GM19455 (cell line): ENCODE results near the gene CCND2.

Experiments
- ATAC-seq: cut with Tn5 transposase; IDR thresholded peaks from one replicate; pipeline ENCODE4 v1.9.1; 2021; ENCODE audit not compliant: unreplicated experiment

Gene CCND2

DNA sequence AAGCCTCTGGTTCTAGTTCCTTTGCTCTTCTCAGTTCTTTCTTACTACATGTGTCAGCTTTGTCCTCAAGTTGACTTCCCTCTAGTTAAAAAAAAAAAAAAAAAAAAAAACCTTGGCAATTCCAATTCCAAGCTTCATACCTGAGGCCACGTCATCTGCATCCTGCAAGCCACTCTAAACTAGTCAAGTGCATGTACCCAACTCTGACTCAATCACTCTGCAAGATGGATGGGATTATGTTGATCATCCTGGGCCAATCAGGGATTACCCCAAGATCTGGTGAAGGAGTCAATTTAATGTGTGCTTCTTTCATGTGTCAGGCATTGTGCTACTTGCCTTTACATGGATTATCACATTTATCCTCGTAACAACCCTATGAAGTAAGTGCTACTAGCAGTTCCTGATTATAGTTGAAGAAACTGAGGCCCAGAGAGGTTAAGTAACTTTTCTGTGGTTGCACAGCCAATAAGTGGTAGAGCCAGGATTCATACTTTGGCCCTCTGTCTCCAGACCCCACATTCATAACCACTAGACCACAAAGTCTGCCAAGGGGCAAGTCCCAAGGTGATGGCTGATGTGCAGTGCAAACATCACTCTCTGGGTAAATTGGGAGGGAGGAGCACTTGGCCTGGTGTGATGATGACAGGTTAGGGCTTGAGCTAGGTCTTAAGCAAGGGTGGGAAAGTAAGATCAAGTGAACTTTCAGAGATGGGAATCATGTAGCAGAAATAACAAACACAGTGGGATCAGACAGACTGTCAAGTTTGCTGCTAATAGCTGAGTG, 17.3 kb upstream of the CCND2 start:
- ATAC-seq, result no peak

DNA sequence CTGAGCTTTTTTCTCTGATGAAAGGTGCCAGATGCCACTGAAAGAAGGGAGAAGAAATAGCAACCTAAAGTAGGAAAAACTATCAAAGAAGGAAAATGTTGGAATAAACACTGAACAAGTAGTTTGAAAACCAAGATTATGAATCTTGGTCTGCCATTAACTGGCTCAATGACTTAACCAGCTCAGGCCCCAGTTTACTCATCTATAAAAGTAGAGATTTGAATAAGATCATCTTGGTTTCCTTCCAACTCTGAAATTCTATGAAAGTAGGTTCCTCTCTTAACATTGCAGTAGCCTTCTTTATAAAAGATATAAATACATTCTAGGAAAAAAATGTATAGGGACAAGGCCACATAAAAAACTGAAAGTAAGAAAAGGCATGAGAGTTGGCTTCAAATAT, 16.1 kb upstream of the CCND2 start:
- ATAC-seq, result no peak

DNA sequence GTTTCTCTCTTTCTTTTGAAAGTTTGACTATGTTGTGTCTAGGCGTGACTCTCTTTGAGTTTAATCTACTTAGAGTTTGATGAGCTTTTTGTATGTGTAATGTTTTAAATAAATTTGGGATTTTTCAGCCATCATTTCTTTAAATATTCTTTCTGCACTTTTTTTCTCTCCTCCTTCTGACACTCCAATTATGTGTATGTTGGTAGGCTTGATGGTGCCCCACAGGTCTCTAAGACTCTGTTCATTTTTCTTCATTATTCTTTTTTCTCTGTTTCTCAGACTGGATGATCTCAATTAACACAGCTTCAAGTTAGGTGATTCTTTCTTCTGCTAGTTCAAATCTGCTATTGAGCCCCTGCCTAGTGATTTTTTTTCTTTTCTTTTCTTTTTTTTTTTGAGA, 14.5 kb upstream of the CCND2 start:
- no peak for ATAC-seq

DNA sequence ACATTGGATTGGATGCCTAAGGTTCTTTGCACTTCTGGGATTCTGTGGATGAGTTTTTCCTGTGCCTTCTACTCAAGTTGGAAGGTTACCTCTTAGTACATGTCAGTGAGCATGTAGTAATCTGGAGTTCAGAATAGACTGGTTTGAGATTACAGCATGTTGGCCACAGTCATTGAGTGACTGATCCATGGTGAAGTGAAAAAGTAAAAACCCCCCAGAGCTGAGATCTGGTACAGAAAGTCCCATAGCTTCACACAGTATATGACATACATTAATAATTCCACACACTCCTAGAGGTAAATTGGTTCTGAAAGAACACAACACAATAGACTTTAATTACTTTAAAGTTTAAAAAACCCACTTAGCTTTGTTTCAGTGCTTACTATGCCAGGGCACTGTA, 11.9 kb upstream of the CCND2 start:
- ATAC-seq, result no peak

DNA sequence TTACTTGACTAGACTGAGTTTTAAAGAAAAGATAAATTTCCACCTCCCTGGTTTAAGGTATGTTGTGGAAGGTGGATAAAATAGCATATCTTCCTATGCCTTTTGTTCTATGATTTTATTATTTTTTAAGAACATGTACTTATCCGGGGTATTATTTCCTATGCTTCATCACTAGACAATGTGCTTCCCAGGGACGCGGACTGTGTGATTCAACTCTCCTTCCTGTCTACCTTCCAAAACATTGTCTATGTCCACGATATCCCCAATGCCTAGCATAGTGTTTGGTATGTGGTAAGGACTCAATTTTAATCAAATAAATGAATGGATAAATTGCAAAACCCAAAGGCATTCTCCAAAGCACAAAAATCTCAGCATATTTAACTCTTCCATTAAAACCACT, 8.3 kb upstream of the CCND2 start:
- ATAC-seq, result no peak

DNA sequence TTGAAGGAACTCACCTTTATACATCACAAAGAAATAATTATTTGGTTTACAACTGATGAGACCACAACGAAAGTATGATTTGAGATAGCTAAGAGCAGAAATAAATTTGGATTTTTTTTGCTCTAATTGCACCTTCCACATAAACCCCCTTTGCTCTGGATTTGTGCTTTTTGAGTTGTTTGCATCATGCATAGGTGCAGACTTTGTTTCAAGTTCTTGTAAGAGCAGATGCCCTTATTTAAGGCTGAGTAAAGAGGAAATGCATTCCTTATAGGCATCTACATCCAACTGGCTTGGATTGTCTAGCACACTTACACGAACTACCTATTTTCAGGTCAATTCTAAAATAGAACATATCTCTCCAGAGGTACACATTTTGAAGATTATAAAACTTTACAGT, 6.6 kb upstream of the CCND2 start:
- no peak for ATAC-seq

DNA sequence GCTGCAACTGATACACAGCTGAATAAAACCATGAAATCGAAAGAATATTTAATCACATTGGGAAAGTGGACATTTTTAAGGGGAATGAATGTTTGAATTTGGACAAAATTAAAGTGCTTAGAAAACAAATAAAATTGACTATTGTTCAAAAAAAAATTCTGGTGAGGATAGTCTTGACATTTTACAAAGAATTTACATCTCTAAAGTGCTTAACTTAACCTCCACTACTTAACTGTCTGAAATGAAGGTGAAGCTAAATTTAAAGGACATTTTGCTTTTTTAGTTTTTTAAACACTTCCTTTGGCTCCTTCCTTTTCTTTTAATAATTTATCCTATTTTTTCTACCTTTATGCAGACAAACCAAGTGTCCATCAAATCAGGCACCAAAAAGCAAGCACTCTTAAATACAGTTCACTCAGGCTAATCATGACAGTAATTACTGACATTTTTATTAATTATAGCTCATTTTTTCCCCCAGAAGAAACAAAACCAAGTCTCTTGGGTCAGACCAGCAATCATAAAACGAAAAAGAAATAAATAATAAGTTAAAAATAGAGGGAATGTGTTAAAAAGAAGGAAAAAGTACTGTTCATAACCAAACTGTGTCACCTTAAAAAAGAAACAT, 5.7 kb upstream of the CCND2 start:
- ATAC-seq, result no peak

DNA sequence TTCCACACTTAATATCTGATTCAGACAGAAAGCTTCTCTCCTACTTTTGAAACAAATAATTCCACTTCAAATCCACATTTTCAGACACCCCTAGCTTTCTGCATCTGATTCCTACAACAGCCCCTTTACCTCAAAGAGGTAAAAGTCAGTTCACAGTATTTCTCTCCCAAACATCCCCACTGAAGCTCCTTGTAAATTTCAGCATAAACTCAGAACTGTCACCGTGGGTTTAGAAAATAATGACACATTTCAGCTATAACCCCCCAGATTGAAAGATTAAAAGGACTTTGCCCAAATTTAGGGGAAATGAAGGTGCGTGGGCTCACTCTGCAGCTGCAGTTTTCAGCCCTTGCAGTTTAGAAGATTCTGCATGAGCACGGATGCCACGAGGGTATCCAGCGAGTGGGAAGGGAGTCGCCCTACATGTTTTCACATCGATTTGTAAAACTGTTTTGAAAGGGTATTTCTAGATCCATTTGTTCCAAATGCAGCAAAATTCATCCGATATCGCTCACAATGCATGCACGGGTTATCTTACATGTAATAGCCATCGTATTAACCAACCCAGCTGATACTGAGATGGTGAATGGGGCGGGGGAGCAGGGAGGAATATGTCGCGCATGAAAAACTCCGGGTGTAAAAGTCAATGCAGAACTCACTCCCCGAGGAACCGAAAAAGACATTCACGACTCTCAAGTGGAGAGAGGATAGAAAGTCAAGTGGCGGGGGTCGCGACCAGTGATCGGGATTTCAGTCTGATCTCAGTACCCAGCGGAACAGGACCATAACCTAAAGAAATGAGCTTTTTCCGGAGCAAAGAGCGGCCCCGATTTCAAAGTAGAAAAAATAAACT, 5.0 kb upstream of the CCND2 start:
- no peak for ATAC-seq

DNA sequence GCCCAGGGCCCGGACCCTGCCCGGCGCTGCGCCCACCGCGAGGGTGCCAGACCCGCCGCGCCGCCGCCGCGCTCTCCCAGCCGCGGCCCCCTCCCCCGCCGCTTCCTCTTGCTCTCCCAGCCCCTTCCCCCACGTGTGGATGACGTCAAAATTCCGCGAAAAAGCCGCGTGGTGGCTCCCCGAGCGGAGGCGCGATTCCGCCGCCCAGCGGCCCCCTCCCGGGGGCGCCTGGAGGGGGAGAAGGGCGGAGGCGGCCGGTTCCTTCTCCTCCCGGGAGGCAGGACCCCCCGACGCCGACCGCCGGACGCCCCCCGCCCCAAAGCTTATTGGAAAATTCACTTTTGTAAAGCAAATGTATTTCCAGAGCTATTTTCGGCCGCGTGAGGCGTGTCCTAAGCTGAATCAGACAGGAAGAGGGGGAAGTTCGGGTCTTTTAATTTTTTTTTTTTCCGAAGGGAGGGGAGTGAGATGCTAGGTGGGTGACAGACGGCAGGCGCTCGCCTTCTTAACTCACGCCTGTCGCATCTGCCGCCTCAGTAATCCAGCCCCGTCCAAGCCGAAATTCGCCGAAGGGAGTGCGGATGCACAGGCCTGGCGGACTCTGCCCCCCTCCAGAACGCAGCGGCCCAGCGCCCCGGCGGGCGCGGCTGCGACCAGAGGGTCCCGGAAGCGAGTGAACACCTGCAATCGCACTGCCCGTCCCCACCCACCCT, 4.1 kb upstream of the CCND2 start:
- ATAC-seq, result no peak

DNA sequence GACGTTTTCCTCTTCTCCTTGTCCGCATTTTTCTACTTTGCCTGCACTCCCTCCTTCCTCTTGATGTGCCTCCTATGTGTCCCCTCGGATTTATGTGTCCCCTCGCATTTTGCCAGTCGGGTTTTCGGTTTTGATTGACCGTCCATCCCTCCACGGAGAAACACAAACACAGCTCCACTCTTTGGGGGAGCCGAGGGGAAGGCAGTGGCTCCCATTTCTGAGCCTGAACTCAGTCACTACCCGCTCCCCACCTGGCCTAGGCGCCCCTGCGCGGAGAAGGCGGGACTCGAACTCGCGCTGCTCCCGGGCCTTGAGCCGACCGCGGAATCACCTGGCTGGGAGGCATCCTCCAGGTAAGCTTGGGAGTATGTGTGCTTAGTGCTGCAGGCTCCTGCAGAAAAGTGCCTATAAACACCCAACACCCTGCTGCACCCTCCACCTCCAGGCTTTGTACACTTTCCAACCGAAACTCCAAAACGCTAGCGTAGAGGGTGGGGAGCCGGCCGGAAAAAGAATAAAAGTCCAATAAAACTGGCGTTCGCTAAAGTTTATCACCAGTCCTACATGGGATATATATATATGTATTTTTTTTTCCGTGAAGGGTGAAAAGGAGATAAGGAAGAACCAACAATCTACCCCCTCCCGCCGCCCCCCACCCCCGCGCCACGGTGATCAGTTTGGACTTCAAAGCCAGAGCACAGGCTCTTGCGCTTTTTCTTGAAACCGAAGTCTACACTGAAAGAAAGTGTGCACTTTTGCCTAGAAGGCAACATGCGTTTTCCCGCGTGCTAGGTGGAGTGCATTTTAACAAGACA, 3.3 kb upstream of the CCND2 start:
- no peak for ATAC-seq

DNA sequence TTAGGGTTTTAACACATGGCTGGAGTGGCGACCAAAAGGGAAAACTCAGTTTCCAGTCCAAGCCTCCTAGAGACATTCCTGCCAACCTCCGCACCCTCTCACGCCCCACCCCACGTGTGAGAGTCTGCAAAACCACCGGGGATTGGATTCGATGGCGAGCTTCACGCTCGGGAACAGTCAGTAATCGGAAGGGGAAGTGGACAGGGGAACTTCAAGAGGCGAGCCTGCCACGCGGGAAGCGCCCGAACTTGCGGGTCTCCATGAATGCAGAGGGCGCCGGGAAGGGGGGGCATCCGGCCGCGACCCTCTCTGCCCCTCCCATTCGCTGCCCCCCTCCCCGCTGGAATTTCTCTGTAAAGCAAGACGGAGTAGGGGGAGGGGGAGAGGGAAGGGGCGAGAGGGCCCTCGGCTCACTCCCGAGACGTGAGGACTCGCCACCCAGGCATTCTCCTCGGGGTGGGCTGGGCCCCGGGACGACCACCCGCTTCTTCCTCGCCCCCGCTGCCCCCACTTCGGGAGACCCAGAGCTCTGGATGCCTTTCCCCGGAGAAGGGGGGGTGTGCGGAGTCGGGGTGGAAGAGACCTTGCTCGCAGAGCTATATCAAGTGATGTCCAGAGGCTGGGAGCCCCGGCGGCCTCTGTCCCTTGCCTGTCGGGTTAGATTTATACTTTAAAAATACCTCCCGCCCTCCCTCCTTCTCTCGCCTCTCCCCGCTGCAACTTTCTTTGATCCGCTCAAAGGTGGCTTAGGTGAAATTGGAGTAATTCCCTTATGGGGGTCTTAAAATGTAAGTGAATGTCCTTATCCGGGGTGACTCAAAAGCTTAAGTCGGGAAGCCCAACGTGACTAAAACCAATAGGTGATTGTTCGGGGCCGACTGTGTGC, 2.5 kb upstream of the CCND2 start:
- no peak for ATAC-seq

DNA sequence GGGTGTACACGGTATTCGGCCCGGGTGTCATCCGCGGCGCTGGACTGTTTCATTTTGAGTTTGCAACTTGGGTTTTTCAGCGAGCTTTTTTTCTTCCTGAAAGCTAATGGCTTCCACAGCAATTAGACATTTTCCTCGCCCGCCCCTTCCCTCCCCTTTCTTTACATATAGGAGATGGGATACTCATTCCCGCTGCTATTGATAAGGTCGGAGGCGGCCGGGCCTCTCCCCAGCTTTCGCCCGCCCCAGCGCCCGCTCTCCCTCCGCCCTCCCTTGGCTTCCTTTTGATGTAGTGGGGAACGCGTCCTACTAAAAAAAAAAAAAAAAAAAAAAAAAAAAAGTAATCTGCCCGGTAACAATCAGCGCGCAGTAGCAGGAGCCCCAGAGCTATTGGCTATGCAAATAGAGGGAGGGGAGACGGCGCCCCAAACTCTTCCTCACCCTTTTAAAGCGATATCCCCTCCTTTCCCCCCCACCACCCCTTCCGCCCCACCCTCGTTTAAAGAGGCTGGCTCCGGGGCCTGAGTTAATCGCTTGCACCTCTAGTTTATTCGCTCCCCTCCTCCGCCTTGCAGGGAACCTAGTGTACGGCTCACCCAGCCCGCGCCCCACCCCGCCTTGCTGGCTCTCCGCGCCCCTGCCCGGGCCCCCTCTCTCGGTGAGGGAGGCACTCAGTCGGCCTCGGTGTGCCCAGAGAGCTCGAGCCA, 1.7 kb upstream of the CCND2 start:
- ATAC-seq, result peak; percentile 46

DNA sequence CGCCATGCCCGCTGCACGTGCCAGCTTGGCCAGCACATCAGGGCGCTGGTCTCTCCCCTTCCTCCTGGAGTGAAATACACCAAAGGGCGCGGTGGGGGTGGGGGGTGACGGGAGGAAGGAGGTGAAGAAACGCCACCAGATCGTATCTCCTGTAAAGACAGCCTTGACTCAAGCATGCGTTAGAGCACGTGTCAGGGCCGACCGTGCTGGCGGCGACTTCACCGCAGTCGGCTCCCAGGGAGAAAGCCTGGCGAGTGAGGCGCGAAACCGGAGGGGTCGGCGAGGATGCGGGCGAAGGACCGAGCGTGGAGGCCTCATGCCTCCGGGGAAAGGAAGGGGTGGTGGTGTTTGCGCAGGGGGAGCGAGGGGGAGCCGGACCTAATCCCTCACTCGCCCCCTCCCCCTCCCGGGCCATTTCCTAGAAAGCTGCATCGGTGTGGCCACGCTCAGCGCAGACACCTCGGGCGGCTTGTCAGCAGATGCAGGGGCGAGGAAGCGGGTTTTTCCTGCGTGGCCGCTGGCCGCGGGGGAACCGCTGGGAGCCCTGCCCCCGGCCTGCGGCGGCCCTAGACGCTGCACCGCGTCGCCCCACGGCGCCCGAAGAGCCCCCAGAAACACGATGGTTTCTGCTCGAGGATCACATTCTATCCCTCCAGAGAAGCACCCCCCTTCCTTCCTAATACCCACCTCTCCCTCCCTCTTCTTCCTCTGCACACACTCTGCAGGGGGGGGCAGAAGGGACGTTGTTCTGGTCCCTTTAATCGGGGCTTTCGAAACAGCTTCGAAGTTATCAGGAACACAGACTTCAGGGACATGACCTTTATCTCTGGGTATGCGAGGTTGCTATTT, 914 bp upstream of the CCND2 start:
- ATAC-seq, result peak; percentile 1

DNA sequence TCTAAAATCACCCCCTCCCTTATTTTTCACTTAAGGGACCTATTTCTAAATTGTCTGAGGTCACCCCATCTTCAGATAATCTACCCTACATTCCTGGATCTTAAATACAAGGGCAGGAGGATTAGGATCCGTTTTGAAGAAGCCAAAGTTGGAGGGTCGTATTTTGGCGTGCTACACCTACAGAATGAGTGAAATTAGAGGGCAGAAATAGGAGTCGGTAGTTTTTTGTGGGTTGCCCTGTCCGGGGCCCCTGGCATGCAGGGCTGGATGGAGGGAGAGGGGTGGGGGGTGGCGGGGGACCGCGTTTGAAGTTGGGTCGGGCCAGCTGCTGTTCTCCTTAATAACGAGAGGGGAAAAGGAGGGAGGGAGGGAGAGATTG, 300 bp upstream of the CCND2 start:
- ATAC-seq, result no peak

DNA sequence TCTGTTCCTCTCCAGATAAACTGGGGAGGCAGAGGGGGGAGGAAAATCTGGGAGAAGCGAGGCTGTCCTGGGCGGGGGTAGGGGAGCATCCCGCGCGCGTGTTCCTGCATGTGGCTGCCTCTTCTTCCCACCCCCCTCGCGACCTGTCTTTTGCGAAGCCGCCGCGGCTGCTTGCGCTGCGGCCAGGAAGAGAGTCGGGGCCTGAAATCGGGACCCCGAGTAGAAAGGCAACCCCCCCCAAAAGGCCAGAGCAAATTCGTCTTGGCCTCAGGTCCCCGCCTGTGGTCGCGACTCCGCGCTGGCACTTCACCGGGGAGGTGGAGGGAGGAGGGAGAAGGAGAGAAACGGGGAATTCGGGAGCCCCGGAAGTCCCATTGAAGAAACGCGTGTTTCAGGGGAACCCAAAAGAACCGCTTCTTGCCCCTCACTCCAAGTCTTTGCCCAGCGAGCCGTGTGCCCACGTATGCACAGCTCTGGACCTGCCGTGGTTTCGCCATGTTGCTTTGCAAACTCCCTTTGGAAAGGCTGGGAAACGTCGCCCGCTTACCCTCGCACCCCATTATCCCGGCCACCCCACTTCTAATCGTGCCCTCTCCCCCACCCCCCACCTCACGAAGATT, 944 bp downstream of the CCND2 start:
- no peak for ATAC-seq

DNA sequence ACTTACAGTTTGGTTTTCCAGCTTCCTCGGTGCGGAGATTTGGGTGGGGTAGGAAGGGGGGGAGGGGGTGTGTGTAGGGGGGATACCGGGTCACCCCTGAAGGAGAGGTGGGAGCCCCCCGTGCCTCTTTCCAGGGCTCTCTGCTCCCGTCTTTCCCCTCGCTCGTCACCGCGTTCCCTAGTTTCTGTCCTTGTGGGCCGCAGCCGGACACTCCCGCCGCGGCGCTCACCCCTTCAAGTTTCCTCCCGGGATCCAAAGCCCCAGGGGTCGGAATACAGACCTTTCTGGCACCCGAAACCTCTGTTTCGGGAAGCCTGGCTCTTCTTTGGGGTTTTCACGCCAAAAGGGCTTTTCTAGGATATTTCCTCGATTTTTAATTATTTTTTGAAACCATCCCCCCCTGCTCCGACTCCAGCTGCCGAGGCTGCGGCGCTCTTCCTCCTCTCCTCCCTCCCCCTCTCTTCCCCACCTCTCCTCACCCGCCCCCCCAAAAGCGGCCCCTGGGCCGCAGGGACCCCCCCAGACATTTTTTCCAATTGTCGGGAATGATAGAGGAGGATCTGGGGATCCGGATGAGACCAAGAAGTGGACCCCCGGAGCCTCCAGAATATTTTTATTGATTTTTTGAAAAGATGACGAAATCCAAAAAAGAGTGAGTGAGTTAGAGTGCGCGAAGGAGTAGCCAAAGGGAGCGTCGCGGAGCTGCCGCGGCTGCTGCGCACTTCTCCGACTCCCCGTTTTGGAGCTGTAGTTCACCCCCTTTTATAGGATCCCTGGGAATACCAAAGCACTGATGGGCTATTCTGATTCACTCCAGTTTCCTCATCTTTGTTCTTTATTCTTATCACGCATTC, 1.7 kb downstream of the CCND2 start:
- ATAC-seq, result no peak

DNA sequence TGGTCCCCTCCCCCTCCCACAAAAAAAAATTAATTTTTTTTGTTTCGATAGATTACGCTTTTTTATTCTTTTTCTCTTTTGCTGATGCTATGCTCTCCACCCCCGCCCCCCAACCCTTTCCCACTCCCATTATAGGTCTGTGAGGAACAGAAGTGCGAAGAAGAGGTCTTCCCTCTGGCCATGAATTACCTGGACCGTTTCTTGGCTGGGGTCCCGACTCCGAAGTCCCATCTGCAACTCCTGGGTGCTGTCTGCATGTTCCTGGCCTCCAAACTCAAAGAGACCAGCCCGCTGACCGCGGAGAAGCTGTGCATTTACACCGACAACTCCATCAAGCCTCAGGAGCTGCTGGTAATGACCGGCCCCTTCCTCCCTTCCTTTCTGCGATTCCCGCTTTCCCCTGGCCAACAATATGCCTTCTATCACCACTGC, 2.3 kb downstream of the CCND2 start:
- no peak for ATAC-seq
